ENCODE results near the gene RTP5. TPM values are rescaled to one million over a fixed set of nuclear protein-coding genes. Genes with fewer than 3 reads are reported as not detected.

RTP5 gene
- total and polyA plus RNA-seq, 8 donors, result 0.10 TPM; not detected in 7

DNA sequence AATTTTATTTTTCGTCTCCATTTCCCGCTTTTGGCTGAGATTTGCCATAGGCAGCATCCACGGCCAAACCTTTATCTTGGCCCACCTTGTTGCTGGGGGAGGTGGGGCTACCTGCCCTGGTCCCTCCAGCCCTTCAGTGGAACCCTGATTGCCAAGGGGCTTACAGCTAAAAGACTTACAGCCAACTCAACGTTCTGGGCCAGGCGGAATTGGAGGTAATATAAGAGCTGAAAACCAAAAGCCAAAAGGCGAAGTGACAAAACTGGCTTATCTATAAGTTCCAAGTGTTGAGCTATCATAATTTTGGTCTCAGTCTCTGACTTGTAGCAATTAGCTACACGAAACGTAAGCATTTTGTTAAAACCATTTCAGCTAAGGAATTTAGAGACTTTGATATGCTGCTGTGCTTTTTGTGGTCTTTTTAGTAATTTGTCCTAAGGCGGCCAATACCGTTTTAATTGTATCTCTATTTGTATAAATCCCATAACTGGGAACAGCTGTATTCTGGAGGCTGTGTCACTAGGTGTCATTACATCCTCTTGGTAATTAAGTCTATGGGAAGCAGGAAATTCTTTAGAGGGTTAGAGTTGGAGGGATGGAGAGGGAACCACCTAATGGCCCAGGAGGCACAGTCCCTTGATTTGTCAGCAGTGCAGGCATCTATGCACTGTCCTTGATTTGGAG lies 34.9 kb upstream of the RTP5 start:
- TF ChIP-seq CTCF (IDR thresholded peaks at IDR 0.05), result no peak
- Histone ChIP-seq H3K9me3 (no peaks in the 10 kb centered on the region), H3K27me3 (peaks cover 0 to 30% of the 10 kb centered on the region in 2 donors), H3K27ac (no peak overlapping the region), H3K4me3 (no peak overlapping the region), H3K36me3 (no peaks in the 10 kb centered on the region), H3K4me1 (no peaks in the 10 kb centered on the region)
- ATAC-seq (no peak), DNase-seq (no peak)
- intact Hi-C loops (cut with DNase I), result no loop called here

- Histone ChIP-seq H3K4me1 (no peaks in the 10 kb centered on the region), H3K27ac (no peak overlapping the region), H3K4me3 (no peak overlapping the region), H3K36me3 (no peaks in the 10 kb centered on the region), H3K9me3 (no peaks in the 10 kb centered on the region), H3K27me3 (peaks cover 0 to 30% of the 10 kb centered on the region in 2 donors)
- ATAC-seq (no peak), DNase-seq (no peak)
- no peak for TF ChIP-seq CTCF (IDR thresholded peaks at IDR 0.05)
- intact Hi-C loops (cut with DNase I), result no loop called here
These were observed 33.9 kb upstream of the RTP5 start for GRCh38 chr2:241835611-241836010.

GRCh38 chr2:241836292-241836691 lies 33.2 kb upstream of the RTP5 start:
- no peak for TF ChIP-seq CTCF (IDR thresholded peaks at IDR 0.05)
- no peak overlapping the region for H3K27ac ChIP-seq
- H3K4me3 ChIP-seq, result no peak overlapping the region
- no peaks in the 10 kb centered on the region for H3K36me3 ChIP-seq
- H3K9me3 ChIP-seq, result no peaks in the 10 kb centered on the region
- ATAC-seq, result no peak
- no peaks in the 10 kb centered on the region for H3K4me1 ChIP-seq
- H3K27me3 ChIP-seq, result peaks cover 0 to 29% of the 10 kb centered on the region in 2 donors
- DNase-seq, result no peak
- intact Hi-C loops (cut with DNase I), result no loop called here

- peaks cover 0 to 22% of the 10 kb centered on the region in 2 donors for H3K27me3 ChIP-seq
- H3K36me3 ChIP-seq, result no peaks in the 10 kb centered on the region
- no peak for TF ChIP-seq CTCF (IDR thresholded peaks at IDR 0.05)
- H3K27ac ChIP-seq, result no peak overlapping the region
- DNase-seq, result no peak
- ATAC-seq, result no peak
- intact Hi-C loops (cut with DNase I), result no loop called here
- no peak overlapping the region for H3K4me3 ChIP-seq
- H3K9me3 ChIP-seq, result no peaks in the 10 kb centered on the region
- no peaks in the 10 kb centered on the region for H3K4me1 ChIP-seq
These were observed 32.1 kb upstream of the RTP5 start for GRCh38 chr2:241837197-241837965.

Data from left lung (tissue), 10 donors.